Renal cortical epithelial cell (primary cell): ENCODE data around the gene XPOT. TPM values are rescaled to one million over a fixed set of nuclear protein-coding genes. Genes with fewer than 3 reads are reported as not detected.

ENCODE experiments used
- DNase-seq: peaks from one replicate; pipeline ENCODE4 v3.0.0-alpha.2; 2011; ENCODE audit warnings: low read depth
- total RNA-seq: library from RNA; depleted of rRNA; stranded (reverse); fragments of >200 nt; gene quantifications from 2 replicates; pipeline ENCODE4 v1.2.3, GENCODE V29; 2014

XPOT gene
- total RNA-seq, 1 donor from 2014 or later, result 72.0 TPM

GRCh38 chr12:64427988-64428387 lies 23.8 kb downstream of the XPOT start:
- no peak for DNase-seq

GRCh38 chr12:64428956-64429355 lies 24.8 kb downstream of the XPOT start:
- DNase-seq, result no peak

- DNase-seq, result no peak
These were observed 26.7 kb downstream of the XPOT start for GRCh38 chr12:64430886-64431285.

GRCh38 chr12:64431791-64432190 lies 27.6 kb downstream of the XPOT start:
- no peak for DNase-seq

- no peak for DNase-seq
These were observed 29.7 kb downstream of the XPOT start for GRCh38 chr12:64433915-64434314.

- no peak for DNase-seq
These were observed 35.9 kb downstream of the XPOT start for GRCh38 chr12:64440100-64440499.

GRCh38 chr12:64445490-64445889 lies 41.3 kb downstream of the XPOT start:
- DNase-seq, result no peak

GRCh38 chr12:64446295-64446694 lies 42.1 kb downstream of the XPOT start:
- DNase-seq, result no peak

GRCh38 chr12:64450057-64450640 lies 46.0 kb downstream of the XPOT start:
- DNase-seq, result no peak

GRCh38 chr12:64450711-64451486 lies 46.7 kb downstream of the XPOT start:
- peak; percentile 55 for DNase-seq

- peak; percentile 67 for DNase-seq
These were observed 47.7 kb downstream of the XPOT start, which contains the start of gene TBK1 for GRCh38 chr12:64451687-64452558. TBK1 (plus strand) TSS chr12:64452120; CDS start chr12:64455871, 3,751 bp downstream.

- peak; percentile 93 for DNase-seq
These were observed 48.6 kb downstream of the XPOT start for GRCh38 chr12:64452559-64453329.

GRCh38 chr12:64455506-64455905 lies 51.3 kb downstream of the XPOT start:
- DNase-seq, result no peak

GRCh38 chr12:64456119-64456518 lies 51.9 kb downstream of the XPOT start:
- no peak for DNase-seq

- DNase-seq, result no peak
These were observed 52.8 kb downstream of the XPOT start for GRCh38 chr12:64457032-64457431.

GRCh38 chr12:64457466-64457865 lies 53.3 kb downstream of the XPOT start:
- DNase-seq, result no peak

GRCh38 chr12:64457923-64458322 lies 53.7 kb downstream of the XPOT start:
- no peak for DNase-seq

- no peak for DNase-seq
These were observed 55.3 kb downstream of the XPOT start for GRCh38 chr12:64459394-64459891.

- peak; percentile 83 for DNase-seq
These were observed 57.6 kb downstream of the XPOT start for GRCh38 chr12:64461634-64462414.

GRCh38 chr12:64466178-64466577 lies 62.0 kb downstream of the XPOT start:
- DNase-seq, result no peak

GRCh38 chr12:64468966-64469365 lies 64.8 kb downstream of the XPOT start:
- no peak for DNase-seq
